Measurements from ENCODE around the gene SMYD5. TPM values are rescaled to one million over a fixed set of nuclear protein-coding genes. Genes with fewer than 3 reads are reported as not detected.
"Not testable (repeated sequence)": the region's sequence is repeated elsewhere in the genome, so short reads cannot be mapped to it uniquely, and the experiment has no call there.

SMYD5 gene
- total and polyA plus RNA-seq, 3 experiments from 2014 or later = 21.5 to 42.8 (median 41.2) TPM

- ChIA-PET CTCF (interaction anchor here (2.0 kb wide), 1 partner anchor 23 kb away, joined by 5 read pairs; no protein-coding TSS in a partner anchor), POLR2A (no interaction called here)
- peak overlapping the region in 1 of 8 donors; percentile 66 for H3K27ac Mint-ChIP-seq
- H3K4me1 Mint-ChIP-seq = peaks cover 0 to 15% (median 2%) of the 10 kb centered on the region in 3 donors
- Histone ChIP-seq H3K9me3 (ENCODE audit: low read length) (no peaks in the 10 kb centered on the region), H3K4me3 (ENCODE audit: low read length) (no peak overlapping the region), H3K36me3 (ENCODE audit: insufficient read depth, low read length) (peaks cover 6% of the 10 kb centered on the region), H3K4me1 (ENCODE audit: insufficient read depth, low read length) (no peaks in the 10 kb centered on the region), H3K27ac (ENCODE audit: low read depth, low read length) (no peak overlapping the region), H3K27me3 (ENCODE audit: insufficient read depth, low read length, poor library complexity, severe bottlenecking) (no peaks in the 10 kb centered on the region)
- no peaks in the 10 kb centered on the region for H3K9me3 Mint-ChIP-seq
- H3K27me3 Mint-ChIP-seq = peaks cover 0 to 2% of the 10 kb centered on the region in 2 donors
- H3K4me3 Mint-ChIP-seq = no peak overlapping the region
- DNase-seq = no peak
- peaks cover 0 to 50% (median 4%) of the 10 kb centered on the region in 3 donors for H3K36me3 Mint-ChIP-seq
Measured at GRCh38 chr2:73258913-73259215, 44.8 kb downstream of the SMYD5 start.

- Histone ChIP-seq H3K4me1 (ENCODE audit: insufficient read depth, low read length) (no peaks in the 10 kb centered on the region), H3K36me3 (ENCODE audit: insufficient read depth, low read length) (peaks cover 2% of the 10 kb centered on the region), H3K9me3 (ENCODE audit: low read length) (no peaks in the 10 kb centered on the region), H3K27ac (ENCODE audit: low read depth, low read length) (no peak overlapping the region), H3K27me3 (ENCODE audit: insufficient read depth, low read length, poor library complexity, severe bottlenecking) (no peaks in the 10 kb centered on the region), H3K4me3 (ENCODE audit: low read length) (no peak overlapping the region)
- Mint-ChIP-seq H3K4me3 (no peak overlapping the region), H3K36me3 (peaks cover 0 to 50% (median 4%) of the 10 kb centered on the region in 3 donors), H3K27ac (no peak overlapping the region), H3K27me3 (peaks cover 0 to 2% of the 10 kb centered on the region in 2 donors), H3K9me3 (no peaks in the 10 kb centered on the region), H3K4me1 (peaks cover 0 to 15% (median 2%) of the 10 kb centered on the region in 3 donors)
- DNase-seq = no peak
- POLR2A ChIA-PET = no interaction called here
- CTCF ChIA-PET = interaction anchor here (2.0 kb wide), 1 partner anchor 23 kb away, joined by 5 read pairs; no protein-coding TSS in a partner anchor
Measured at GRCh38 chr2:73259276-73259675, 45.2 kb downstream of the SMYD5 start.

GRCh38 chr2:73259704-73260337 lies 45.8 kb downstream of the SMYD5 start:
- ChIA-PET CTCF (interaction anchor here (2.0 kb wide), 1 partner anchor 24 kb away, joined by 5 read pairs; no protein-coding TSS in a partner anchor), POLR2A (no interaction called here)
- peaks cover 0 to 15% (median 2%) of the 10 kb centered on the region in 3 donors for H3K4me1 Mint-ChIP-seq
- peak overlapping the region in 1 of 8 donors; percentile 94 for H3K27ac Mint-ChIP-seq
- H3K36me3 ChIP-seq (ENCODE audit: insufficient read depth, low read length) = no peaks in the 10 kb centered on the region
- H3K4me1 ChIP-seq (ENCODE audit: insufficient read depth, low read length) = no peaks in the 10 kb centered on the region
- H3K4me3 Mint-ChIP-seq = no peak overlapping the region
- no peaks in the 10 kb centered on the region for H3K9me3 Mint-ChIP-seq
- H3K27me3 Mint-ChIP-seq = peaks cover 0 to 2% of the 10 kb centered on the region in 2 donors
- H3K9me3 ChIP-seq (ENCODE audit: low read length) = no peaks in the 10 kb centered on the region
- H3K4me3 ChIP-seq (ENCODE audit: low read length) = no peak overlapping the region
- H3K36me3 Mint-ChIP-seq = peaks cover 0 to 51% (median 4%) of the 10 kb centered on the region in 3 donors
- H3K27me3 ChIP-seq (ENCODE audit: insufficient read depth, low read length, poor library complexity, severe bottlenecking) = no peaks in the 10 kb centered on the region
- no peak for DNase-seq
- no peak overlapping the region for H3K27ac ChIP-seq (ENCODE audit: low read depth, low read length)

- Mint-ChIP-seq H3K27ac (no peak overlapping the region), H3K4me3 (no peak overlapping the region), H3K27me3 (peaks cover 0 to 1% of the 10 kb centered on the region in 2 donors), H3K36me3 (peaks cover 0 to 51% (median 4%) of the 10 kb centered on the region in 3 donors), H3K4me1 (peaks cover 0 to 15% (median 2%) of the 10 kb centered on the region in 3 donors), H3K9me3 (no peaks in the 10 kb centered on the region)
- H3K27ac ChIP-seq (ENCODE audit: low read depth, low read length) = no peak overlapping the region
- no peaks in the 10 kb centered on the region for H3K27me3 ChIP-seq (ENCODE audit: insufficient read depth, low read length, poor library complexity, severe bottlenecking)
- CTCF ChIA-PET = no interaction called here
- no peak overlapping the region for H3K4me3 ChIP-seq (ENCODE audit: low read length)
- H3K9me3 ChIP-seq (ENCODE audit: low read length) = no peaks in the 10 kb centered on the region
- no peaks in the 10 kb centered on the region for H3K4me1 ChIP-seq (ENCODE audit: insufficient read depth, low read length)
- POLR2A ChIA-PET = no interaction called here
- DNase-seq = no peak
- no peaks in the 10 kb centered on the region for H3K36me3 ChIP-seq (ENCODE audit: insufficient read depth, low read length)
Measured at GRCh38 chr2:73260338-73260984, 46.4 kb downstream of the SMYD5 start.

GRCh38 chr2:73262108-73262651 lies 48.1 kb downstream of the SMYD5 start:
- H3K36me3 ChIP-seq (ENCODE audit: insufficient read depth, low read length) = no peaks in the 10 kb centered on the region
- H3K9me3 Mint-ChIP-seq = no peaks in the 10 kb centered on the region
- H3K4me1 ChIP-seq (ENCODE audit: insufficient read depth, low read length) = no peaks in the 10 kb centered on the region
- no peak overlapping the region for H3K27ac ChIP-seq (ENCODE audit: low read depth, low read length)
- no peak overlapping the region for H3K4me3 Mint-ChIP-seq
- DNase-seq = no peak
- no peak overlapping the region for H3K4me3 ChIP-seq (ENCODE audit: low read length)
- H3K27ac Mint-ChIP-seq = no peak overlapping the region
- peaks cover 0 to 57% (median 7%) of the 10 kb centered on the region in 3 donors for H3K36me3 Mint-ChIP-seq
- ChIA-PET CTCF (no interaction called here), POLR2A (no interaction called here)
- H3K9me3 ChIP-seq (ENCODE audit: low read length) = no peaks in the 10 kb centered on the region
- H3K4me1 Mint-ChIP-seq = peaks cover 4 to 15% (median 5%) of the 10 kb centered on the region in 3 donors
- H3K27me3 Mint-ChIP-seq = no peaks in the 10 kb centered on the region
- no peaks in the 10 kb centered on the region for H3K27me3 ChIP-seq (ENCODE audit: insufficient read depth, low read length, poor library complexity, severe bottlenecking)

GRCh38 chr2:73262691-73263429 lies 48.8 kb downstream of the SMYD5 start:
- DNase-seq; H3K4me1 ChIP-seq (ENCODE audit: insufficient read depth, low read length); H3K4me3 Mint-ChIP-seq; H3K27me3 Mint-ChIP-seq; CTCF ChIA-PET; H3K36me3 ChIP-seq (ENCODE audit: insufficient read depth, low read length); POLR2A ChIA-PET; H3K4me3 ChIP-seq (ENCODE audit: low read length); H3K9me3 Mint-ChIP-seq; H3K9me3 ChIP-seq (ENCODE audit: low read length); H3K27me3 ChIP-seq (ENCODE audit: insufficient read depth, low read length, poor library complexity, severe bottlenecking); H3K27ac ChIP-seq (ENCODE audit: low read depth, low read length): not testable (repeated sequence)
- H3K4me1 Mint-ChIP-seq = peaks cover 7 to 15% (median 12%) of the 10 kb centered on the region in 3 donors
- H3K27ac Mint-ChIP-seq = peak overlapping the region in 1 of 8 donors; percentile 14
- peaks cover 0 to 58% (median 7%) of the 10 kb centered on the region in 3 donors for H3K36me3 Mint-ChIP-seq

GRCh38 chr2:73263540-73264331 lies 49.7 kb downstream of the SMYD5 start:
- Histone ChIP-seq H3K4me3 (ENCODE audit: low read length) (no peak overlapping the region), H3K9me3 (ENCODE audit: low read length) (no peaks in the 10 kb centered on the region), H3K27ac (ENCODE audit: low read depth, low read length) (no peak overlapping the region), H3K36me3 (ENCODE audit: insufficient read depth, low read length) (no peaks in the 10 kb centered on the region), H3K4me1 (ENCODE audit: insufficient read depth, low read length) (peaks cover 11% of the 10 kb centered on the region), H3K27me3 (ENCODE audit: insufficient read depth, low read length, poor library complexity, severe bottlenecking) (no peaks in the 10 kb centered on the region)
- no peak overlapping the region for H3K4me3 Mint-ChIP-seq
- H3K27me3 Mint-ChIP-seq = no peaks in the 10 kb centered on the region
- peaks cover 13 to 20% (median 19%) of the 10 kb centered on the region in 3 donors for H3K4me1 Mint-ChIP-seq
- H3K27ac Mint-ChIP-seq = peak overlapping the region in 1 of 8 donors; percentile 60
- peaks cover 0 to 1% (median 0%) of the 10 kb centered on the region in 5 donors for H3K9me3 Mint-ChIP-seq
- peaks cover 0 to 55% (median 8%) of the 10 kb centered on the region in 3 donors for H3K36me3 Mint-ChIP-seq
- ChIA-PET POLR2A (no interaction called here), CTCF (interaction anchor here (1.4 kb wide), 1 partner anchor 30 kb away, joined by 3 read pairs; the partner anchor contains the start of gene EGR4)
- DNase-seq = no peak
